Measurements from ENCODE around the gene OR10A5.
"Not testable (repeated sequence)": the region's sequence is repeated elsewhere in the genome, so short reads cannot be mapped to it uniquely, and the experiment has no call there.

OR10A5 gene

GRCh38 chr11:6876325-6876724 lies 30.8 kb downstream of the OR10A5 start, which contains the start of gene OR10A4:
OR10A4 (plus strand) TSS chr11:6876625; CDS start chr11:6876648, 23 bp downstream.
- no peak for DNase-seq (ENCODE audit: low spot score)

- no peak for DNase-seq (ENCODE audit: low spot score)
Measured at GRCh38 chr11:6876914-6877313, 31.4 kb downstream of the OR10A5 start.

GRCh38 chr11:6882751-6883150 lies 37.3 kb downstream of the OR10A5 start:
- no peak for DNase-seq (ENCODE audit: low spot score)

GRCh38 chr11:6887711-6888110 lies 42.2 kb downstream of the OR10A5 start:
- DNase-seq (ENCODE audit: low spot score) = not testable (repeated sequence)

- no peak for DNase-seq (ENCODE audit: low spot score)
Measured at GRCh38 chr11:6888830-6889229, 43.3 kb downstream of the OR10A5 start.

GRCh38 chr11:6889835-6890234 lies 44.4 kb downstream of the OR10A5 start:
- DNase-seq (ENCODE audit: low spot score) = no peak

- DNase-seq (ENCODE audit: low spot score) = no peak
Measured at GRCh38 chr11:6892400-6892799, 46.9 kb downstream of the OR10A5 start, which contains the start of gene OR2D2. OR2D2 (minus strand) TSS chr11:6892500; CDS start chr11:6892500, 0 bp downstream.

GRCh38 chr11:6894097-6894496 lies 48.6 kb downstream of the OR10A5 start:
- no peak for DNase-seq (ENCODE audit: low spot score)

- DNase-seq (ENCODE audit: low spot score) = no peak
Measured at GRCh38 chr11:6895010-6895409, 49.5 kb downstream of the OR10A5 start.

Data from CD4-positive, alpha-beta T cell treated with Interleukin-15 for 4 hours (primary cell).